Ascending aorta (tissue), 2 donors: ENCODE results near the gene PDE1C. TPM values are rescaled to one million over a fixed set of nuclear protein-coding genes. Genes with fewer than 3 reads are reported as not detected.

Source experiments
- DNase-seq, 2 donors: peaks; one replicate each; pipeline ENCODE4 v3.0.0-alpha.2; 2019; ENCODE audit warnings: low spot score in 2 of 2
- H3K27ac ChIP-seq, 2 donors: fragments of 200-600 bp; sonication (generic); one replicate each; pipeline ENCODE4 v1.5.1; 2016 to 2017; ENCODE audit warnings: mild to moderate bottlenecking in 1 of 2
- H3K27me3 ChIP-seq: fragments of 200-600 bp; sonication (generic); one replicate; pipeline ENCODE4 v1.5.1; 2017
- H3K36me3 ChIP-seq, 2 donors: fragments of 200-600 bp; sonication (generic); one replicate each; pipeline ENCODE4 v1.5.1; 2016
- H3K4me1 ChIP-seq, 2 donors: fragments of 200-600 bp; sonication (generic); one replicate each; pipeline ENCODE4 v1.5.1; 2016 to 2017; ENCODE audit warnings: mild to moderate bottlenecking in 1 of 2
- H3K4me3 ChIP-seq, 2 donors: fragments of 200-600 bp; sonication (generic); one replicate each; pipeline ENCODE4 v1.5.1; 2016 to 2017; ENCODE audit warnings: mild to moderate bottlenecking in 1 of 2
- H3K9me3 ChIP-seq, 2 donors: fragments of 200-600 bp; sonication (generic); one replicate each; pipeline ENCODE4 v1.5.1; 2016
- CTCF ChIP-seq, 3 experiments: fragments of 200-600 bp in 2 of 3; fragments of 450-650 bp in 1 of 3; sonication (generic) in 2 of 3; IDR thresholded peaks; one replicate each; pipeline ENCODE4 v1.5.1; 2016 to 2019; ENCODE audit warnings: antibody characterized with exemption in 3 of 3, mild to moderate bottlenecking in 1 of 3, moderate library complexity in 1 of 3
- intact Hi-C: fragments of 100-400 bp; cut with DNase I; formaldehyde crosslinking; loops from one replicate; pipeline ENCODE4 v1.15.1; 2023
- total RNA-seq: library from RNA; depleted of rRNA; stranded (reverse); fragments of >200 nt; gene quantifications from one replicate; pipeline ENCODE4 v1.1.0, GENCODE V29; 2016

PDE1C gene
- total RNA-seq, 1 donor from 2014 or later, result 1.4 TPM

GRCh38 chr7:31825576-31825975, 244.6 kb downstream of the PDE1C start:
- intact Hi-C loops, result no loop called here
- Histone ChIP-seq H3K4me3 (no peak overlapping the region), H3K4me1 (no peaks in the 10 kb centered on the region), H3K27me3 (no peaks in the 10 kb centered on the region), H3K27ac (no peak overlapping the region), H3K36me3 (no peaks in the 10 kb centered on the region), H3K9me3 (no peaks in the 10 kb centered on the region)
- DNase-seq, result no peak
- no peak for TF ChIP-seq CTCF (IDR thresholded peaks at IDR 0.05)

- H3K4me1 ChIP-seq, result no peaks in the 10 kb centered on the region
- H3K36me3 ChIP-seq, result no peaks in the 10 kb centered on the region
- H3K4me3 ChIP-seq, result no peak overlapping the region
- no peak for TF ChIP-seq CTCF (IDR thresholded peaks at IDR 0.05)
- H3K27ac ChIP-seq, result no peak overlapping the region
- intact Hi-C loops, result no loop called here
- no peaks in the 10 kb centered on the region for H3K27me3 ChIP-seq
- no peaks in the 10 kb centered on the region for H3K9me3 ChIP-seq
- DNase-seq, result no peak
Observed at GRCh38 chr7:31819031-31819430, 251.2 kb downstream of the PDE1C start.

GRCh38 chr7:31816810-31817209, 253.4 kb downstream of the PDE1C start:
- no peaks in the 10 kb centered on the region for H3K9me3 ChIP-seq
- intact Hi-C loops, result no loop called here
- no peaks in the 10 kb centered on the region for H3K4me1 ChIP-seq
- no peak overlapping the region for H3K4me3 ChIP-seq
- H3K27ac ChIP-seq, result no peak overlapping the region
- no peak for DNase-seq
- H3K27me3 ChIP-seq, result no peaks in the 10 kb centered on the region
- no peak for TF ChIP-seq CTCF (IDR thresholded peaks at IDR 0.05)
- H3K36me3 ChIP-seq, result no peaks in the 10 kb centered on the region

- Histone ChIP-seq H3K4me3 (no peak overlapping the region), H3K4me1 (no peaks in the 10 kb centered on the region), H3K27ac (no peak overlapping the region), H3K27me3 (no peaks in the 10 kb centered on the region), H3K9me3 (no peaks in the 10 kb centered on the region), H3K36me3 (no peaks in the 10 kb centered on the region)
- DNase-seq, result no peak
- intact Hi-C loops, result no loop called here
- TF ChIP-seq CTCF (IDR thresholded peaks at IDR 0.05), result no peak
Observed at GRCh38 chr7:31815796-31816195, 254.4 kb downstream of the PDE1C start.

GRCh38 chr7:31814187-31814586, 256.0 kb downstream of the PDE1C start:
- Histone ChIP-seq H3K9me3 (no peaks in the 10 kb centered on the region), H3K4me3 (no peak overlapping the region), H3K27me3 (no peaks in the 10 kb centered on the region), H3K27ac (no peak overlapping the region), H3K36me3 (no peaks in the 10 kb centered on the region), H3K4me1 (no peaks in the 10 kb centered on the region)
- TF ChIP-seq CTCF (IDR thresholded peaks at IDR 0.05), result no peak
- intact Hi-C loops, result no loop called here
- no peak for DNase-seq
